CD4-positive, alpha-beta T cell treated with Interferon gamma for 1 hour (primary cell): ENCODE data around the gene KCNQ5.
"Not testable (repeated sequence)": the region's sequence is repeated elsewhere in the genome, so short reads cannot be mapped to it uniquely, and the experiment has no call there.

ENCODE experiments used
- DNase-seq: peaks from one replicate; pipeline ENCODE4 v3.0.0-alpha.2; 2020

The KCNQ5 gene

GRCh38 chr6:73151732-73152131, 529.9 kb downstream of the KCNQ5 start:
- DNase-seq: no peak

- no peak for DNase-seq
Observed at GRCh38 chr6:73152556-73152955, 530.7 kb downstream of the KCNQ5 start.

- no peak for DNase-seq
Observed at GRCh38 chr6:73152966-73153757, 531.3 kb downstream of the KCNQ5 start.

- no peak for DNase-seq
Observed at GRCh38 chr6:73156793-73157767, 535.2 kb downstream of the KCNQ5 start.

GRCh38 chr6:73157870-73158269, 536.0 kb downstream of the KCNQ5 start:
- no peak for DNase-seq

GRCh38 chr6:73169111-73169510, 547.2 kb downstream of the KCNQ5 start:
- DNase-seq: no peak

- DNase-seq: no peak
Observed at GRCh38 chr6:73169633-73170032, 547.8 kb downstream of the KCNQ5 start.

GRCh38 chr6:73174646-73175045, 552.8 kb downstream of the KCNQ5 start:
- no peak for DNase-seq

- no peak for DNase-seq
Observed at GRCh38 chr6:73176057-73176456, 554.2 kb downstream of the KCNQ5 start.

- no peak for DNase-seq
Observed at GRCh38 chr6:73177221-73177944, 555.5 kb downstream of the KCNQ5 start.

- no peak for DNase-seq
Observed at GRCh38 chr6:73180076-73180738, 558.3 kb downstream of the KCNQ5 start.

GRCh38 chr6:73180763-73181619, 559.1 kb downstream of the KCNQ5 start:
- no peak for DNase-seq

GRCh38 chr6:73182021-73182607, 560.2 kb downstream of the KCNQ5 start:
- no peak for DNase-seq

GRCh38 chr6:73193302-73193701, 571.4 kb downstream of the KCNQ5 start:
- DNase-seq: not testable (repeated sequence)

- no peak for DNase-seq
Observed at GRCh38 chr6:73194744-73195143, 572.9 kb downstream of the KCNQ5 start.

- DNase-seq: no peak
Observed at GRCh38 chr6:73200247-73200646, 578.4 kb downstream of the KCNQ5 start.

- no peak for DNase-seq
Observed at GRCh38 chr6:73200735-73201134, 578.9 kb downstream of the KCNQ5 start.

GRCh38 chr6:73203098-73203497, 581.2 kb downstream of the KCNQ5 start:
- DNase-seq: no peak

- no peak for DNase-seq
Observed at GRCh38 chr6:73204252-73204651, 582.4 kb downstream of the KCNQ5 start.

GRCh38 chr6:73207221-73207837, 585.5 kb downstream of the KCNQ5 start:
- no peak for DNase-seq

GRCh38 chr6:73209117-73209516, 587.3 kb downstream of the KCNQ5 start:
- DNase-seq: no peak
